B cell (primary cell): ENCODE measurements around the gene ADAP1. TPM values are rescaled to one million over a fixed set of nuclear protein-coding genes. Genes with fewer than 3 reads are reported as not detected.

Source experiments
- ATAC-seq: fragments of 200-7000 bp; cut with Tn5 transposase; one replicate; pipeline ENCODE4 v1.10.0; 2021; ENCODE audit warnings: low read depth, mild to moderate bottlenecking, moderate number of reproducible peaks, moderate library complexity
- CTCF ChIA-PET: fragments of 350-600 bp; sonication (Branson Sonifier 250); formaldehyde crosslinking; loops from one replicate; lab custom pipeline; 2021; ENCODE audit warnings: antibody characterized with exemption, inconsistent platforms; lab: Charles Lee
- POLR2A ChIA-PET: fragments of 350-600 bp; sonication (Branson Sonifier 250); formaldehyde crosslinking; loops from one replicate; lab custom pipeline; 2021; ENCODE audit warnings: antibody characterized with exemption; lab: Charles Lee
- DNase-seq: peaks from one replicate; pipeline ENCODE4 v3.0.0; 2013
- H2AFZ ChIP-seq: 2 replicates; pipeline ENCODE4 v1.6.1; 2012; ENCODE audit warnings: mild to moderate bottlenecking, low read depth, low read length; ENCODE audit not compliant: insufficient read depth, poor library complexity, severe bottlenecking
- H3K27ac ChIP-seq, 2 donors: 1 replicate in 1 of 2; 2 replicates in 1 of 2; pipeline ENCODE4 v1.5.1; 2012 to 2013; ENCODE audit warnings: low read length in 2 of 2, mild to moderate bottlenecking in 2 of 2, moderate library complexity in 1 of 2
- H3K27me3 ChIP-seq, 4 experiments: fragments of 200-600 bp in 1 of 4; sonication (generic) in 1 of 4; replicated peaks in 1 of 4; 1 replicate in 2 of 4; 2 replicates in 2 of 4; pipeline versions ENCODE4 v1.6.1 to v1.7.0; 2013 to 2016; ENCODE audit warnings: low read length in 3 of 4, mild to moderate bottlenecking in 2 of 4, mixed read lengths in 1 of 4, moderate library complexity in 1 of 4; ENCODE audit not compliant: insufficient read depth in 4 of 4, control insufficient read depth in 3 of 4; ENCODE audit errors: control extremely low read depth in 1 of 4
- H3K36me3 ChIP-seq, 2 experiments: replicated peaks in 1 of 2; 1 replicate in 1 of 2; 2 replicates in 1 of 2; pipeline versions ENCODE4 v1.6.1 to v1.7.1; 2013; ENCODE audit warnings: low read length in 1 of 2; ENCODE audit not compliant: insufficient read depth in 2 of 2, control insufficient read depth in 1 of 2; ENCODE audit errors: control extremely low read depth in 1 of 2, extremely low read depth in 1 of 2
- H3K4me1 ChIP-seq, 2 donors: fragments of 200-600 bp in 1 of 2; sonication (generic) in 1 of 2; 1 replicate in 1 of 2; 2 replicates in 1 of 2; pipeline versions ENCODE4 v1.5.1 to v1.6.1; 2013 to 2017; ENCODE audit warnings: low read length in 2 of 2; ENCODE audit not compliant: control insufficient read depth in 2 of 2, insufficient read depth in 2 of 2
- H3K4me2 ChIP-seq: replicated peaks from 2 replicates; pipeline ENCODE3; 2012; ENCODE audit warnings: mild to moderate bottlenecking, low read depth, low read length; ENCODE audit not compliant: poor library complexity, severe bottlenecking
- H3K4me3 ChIP-seq, 5 experiments: fragments of 200-600 bp in 1 of 5; sonication (generic) in 1 of 5; 1 replicate in 3 of 5; 2 replicates in 2 of 5; pipeline versions ENCODE4 v1.5.1 to v1.7.0; 2011 to 2016; ENCODE audit warnings: low read length in 4 of 5, mild to moderate bottlenecking in 4 of 5, low read depth in 2 of 5, control low read depth in 1 of 5, moderate library complexity in 1 of 5; ENCODE audit not compliant: insufficient read depth in 1 of 5; ENCODE audit errors: control extremely low read depth in 1 of 5, extremely low read depth in 1 of 5
- H3K79me2 ChIP-seq: fragments of 200-600 bp; sonication (generic); one replicate; pipeline ENCODE4 v1.6.0; 2016; ENCODE audit warnings: low read length; ENCODE audit not compliant: control insufficient read depth, insufficient read depth
- H3K9ac ChIP-seq: fragments of 200-600 bp; sonication (generic); 2 replicates; pipeline ENCODE4 v1.6.1; 2017; ENCODE audit warnings: mild to moderate bottlenecking, low read length, moderate library complexity
- H3K9me3 ChIP-seq, 3 donors: one replicate each; pipeline versions ENCODE4 v1.6.1 to v1.7.1; 2013; ENCODE audit warnings: low read length in 2 of 3; ENCODE audit not compliant: control insufficient read depth in 2 of 3, insufficient read depth in 1 of 3; ENCODE audit errors: control extremely low read depth in 1 of 3
- H4K20me1 ChIP-seq: 2 replicates; pipeline ENCODE4 v1.6.0; 2012; ENCODE audit warnings: mild to moderate bottlenecking, low read length; ENCODE audit not compliant: insufficient read depth, control insufficient read depth, poor library complexity, severe bottlenecking
- H3K27ac Mint-ChIP-seq: one replicate; pipeline ENCODE4 v1.8.0; 2021; ENCODE audit warnings: mixed read lengths
- H3K27me3 Mint-ChIP-seq: one replicate; pipeline ENCODE4 v1.8.0; 2021; ENCODE audit warnings: mixed read lengths
- H3K4me1 Mint-ChIP-seq: one replicate; pipeline ENCODE4 v1.8.0; 2021; ENCODE audit warnings: mixed read lengths
- H3K4me3 Mint-ChIP-seq: one replicate; pipeline ENCODE4 v1.8.0; 2021; ENCODE audit warnings: mixed read lengths
- H3K9me3 Mint-ChIP-seq: one replicate; pipeline ENCODE4 v1.8.0; 2022; ENCODE audit warnings: mixed read lengths; ENCODE audit not compliant: insufficient read depth
- EZH2 ChIP-seq: IDR thresholded peaks from 2 replicates; pipeline ENCODE4 v1.6.1; 2012; ENCODE audit warnings: borderline replicate concordance, low read depth, mild to moderate bottlenecking, moderate library complexity, low read length; ENCODE audit not compliant: insufficient read depth, poor library complexity, severe bottlenecking
- WGBS: methylation state at CpG from one replicate; pipeline ENCODE4 v1.1.5; 2013; ENCODE audit warnings: missing lambda C conversion rate; ENCODE audit not compliant: insufficient coverage; 5-methylcytosine and 5-hydroxymethylcytosine counted together
- intact Hi-C: fragments of 100-400 bp; cut with micrococcal nuclease; formaldehyde crosslinking; loops from one replicate; pipeline ENCODE4 v1.10.0; 2022
- polyA plus RNA-seq: library from polyadenylated mRNA; depleted of rRNA; stranded (reverse); fragments of >200 nt; gene quantifications from 2 replicates; pipeline ENCODE4 v1.2.3, GENCODE V29; 2012
- total RNA-seq, 2 donors: library from RNA; stranded (reverse); fragments of 120-200 nt in 1 of 2; gene quantifications; 1 replicate in 1 of 2; 2 replicates in 1 of 2; pipeline versions ENCODE4 v1.2.3 to v1.2.4, GENCODE V29; 2013 to 2022
- TF ChIP-seq, protein P1 (sequence below): fragments of 200-600 bp; IDR thresholded peaks from one replicate; pipeline ENCODE4 v1.8.0; 2022; ENCODE audit warnings: antibody characterized with exemption, mild to moderate bottlenecking

ADAP1 gene
- total and polyA plus RNA-seq, 2 donors (not counting 1 experiment from before 2014, with no cell fraction given): 10.8 to 12.9 TPM

DNA sequence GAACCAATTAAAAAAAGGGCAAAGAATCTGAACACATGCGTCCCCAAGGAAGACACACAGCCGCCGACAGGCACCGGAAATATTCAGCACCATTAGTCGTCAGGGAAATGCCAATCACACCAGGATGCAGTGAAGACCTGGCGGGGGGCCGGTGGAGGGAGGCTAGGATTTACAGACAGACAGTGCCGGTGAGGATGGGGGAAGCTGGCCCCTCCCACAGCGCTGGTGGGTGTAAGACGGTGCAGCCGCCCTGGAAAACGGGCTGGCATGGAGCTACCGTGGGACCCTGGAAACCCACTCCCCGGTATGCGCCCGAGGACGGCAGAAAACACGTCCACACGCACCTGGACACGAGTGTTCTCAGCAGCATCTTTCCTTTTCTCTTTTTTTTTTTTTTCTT is 4.8 kb upstream of the ADAP1 start:
- Histone ChIP-seq H3K9ac (no peak overlapping the region), H4K20me1 (peaks cover 21% of the 10 kb centered on the region), H2AFZ (no peak overlapping the region), H3K36me3 (no peaks in the 10 kb centered on the region), H3K4me2 (no peak overlapping the region), H3K27me3 (peaks cover 0 to 30% (median 2%) of the 10 kb centered on the region in 4 experiments), H3K79me2 (no peaks in the 10 kb centered on the region), H3K9me3 (peaks cover 0 to 20% (median 0%) of the 10 kb centered on the region in 3 donors), H3K27ac (no peak overlapping the region), H3K4me3 (no peak overlapping the region), H3K4me1 (peaks cover 15 to 34% of the 10 kb centered on the region in 2 donors)
- ChIA-PET POLR2A (no interaction called here), CTCF (no interaction called here)
- H3K4me1 Mint-ChIP-seq: peaks cover 16% of the 10 kb centered on the region
- H3K9me3 Mint-ChIP-seq: no peaks in the 10 kb centered on the region
- H3K27ac Mint-ChIP-seq: no peak overlapping the region
- ATAC-seq: no peak
- no peak for TF ChIP-seq EZH2
- TF ChIP-seq, protein P1, sequence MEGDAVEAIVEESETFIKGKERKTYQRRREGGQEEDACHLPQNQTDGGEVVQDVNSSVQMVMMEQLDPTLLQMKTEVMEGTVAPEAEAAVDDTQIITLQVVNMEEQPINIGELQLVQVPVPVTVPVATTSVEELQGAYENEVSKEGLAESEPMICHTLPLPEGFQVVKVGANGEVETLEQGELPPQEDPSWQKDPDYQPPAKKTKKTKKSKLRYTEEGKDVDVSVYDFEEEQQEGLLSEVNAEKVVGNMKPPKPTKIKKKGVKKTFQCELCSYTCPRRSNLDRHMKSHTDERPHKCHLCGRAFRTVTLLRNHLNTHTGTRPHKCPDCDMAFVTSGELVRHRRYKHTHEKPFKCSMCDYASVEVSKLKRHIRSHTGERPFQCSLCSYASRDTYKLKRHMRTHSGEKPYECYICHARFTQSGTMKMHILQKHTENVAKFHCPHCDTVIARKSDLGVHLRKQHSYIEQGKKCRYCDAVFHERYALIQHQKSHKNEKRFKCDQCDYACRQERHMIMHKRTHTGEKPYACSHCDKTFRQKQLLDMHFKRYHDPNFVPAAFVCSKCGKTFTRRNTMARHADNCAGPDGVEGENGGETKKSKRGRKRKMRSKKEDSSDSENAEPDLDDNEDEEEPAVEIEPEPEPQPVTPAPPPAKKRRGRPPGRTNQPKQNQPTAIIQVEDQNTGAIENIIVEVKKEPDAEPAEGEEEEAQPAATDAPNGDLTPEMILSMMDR: no peak
- H3K4me3 Mint-ChIP-seq: no peak overlapping the region
- 87% methylated on average over 19 of the region's 20 CpGs for WGBS
- intact Hi-C loops: no loop called here
- H3K27me3 Mint-ChIP-seq: peaks cover 19% of the 10 kb centered on the region
- DNase-seq: no peak

DNA sequence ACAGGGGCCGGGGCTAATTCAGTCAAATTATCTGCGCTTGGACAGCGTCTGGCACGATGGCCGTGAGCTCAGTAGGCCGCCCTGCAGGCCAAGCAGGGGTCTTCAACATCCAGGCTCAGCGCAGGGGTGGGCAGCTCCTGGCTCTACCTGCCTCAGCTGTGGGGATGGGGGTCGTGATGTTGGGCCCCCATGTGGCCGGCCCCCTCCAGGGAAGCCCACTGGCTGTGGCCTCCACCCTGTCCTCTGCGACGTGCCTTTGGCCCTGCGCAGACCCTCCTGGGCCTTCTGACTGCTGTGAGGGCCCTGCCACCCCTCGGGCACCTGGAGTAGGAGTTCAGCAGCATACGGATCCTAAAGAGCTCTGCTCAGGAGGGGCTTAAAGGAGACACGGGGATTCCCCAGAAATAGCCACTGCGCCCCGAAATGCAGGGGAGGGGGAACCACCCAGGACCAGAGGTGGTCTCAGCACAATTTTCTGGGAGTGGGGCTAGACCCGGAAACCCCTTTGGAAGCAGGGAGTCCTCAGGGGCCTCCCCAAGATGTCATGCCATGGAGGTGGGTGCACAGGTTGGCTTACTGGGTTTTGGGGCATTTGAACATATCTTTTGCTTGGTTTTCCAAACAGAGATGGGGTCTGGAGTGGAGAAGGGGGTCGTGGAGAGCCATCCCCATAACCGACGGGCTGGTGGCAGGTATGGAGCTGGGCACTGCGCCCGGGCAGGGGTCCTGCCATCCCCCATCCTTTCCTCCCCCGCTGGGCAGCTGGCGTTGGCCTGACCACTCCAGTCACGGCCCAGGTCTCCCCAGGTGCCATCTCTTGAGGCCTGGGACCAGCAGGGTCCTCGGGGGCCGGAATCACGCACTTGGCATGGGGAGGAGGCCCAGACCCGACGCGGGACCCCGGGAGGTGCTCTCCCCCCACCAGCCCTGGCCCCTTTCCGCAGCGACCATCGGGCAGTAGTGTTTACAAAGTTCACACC is 4.0 kb upstream of the ADAP1 start:
- Mint-ChIP-seq H3K9me3 (no peaks in the 10 kb centered on the region), H3K27ac (no peak overlapping the region), H3K27me3 (peaks cover 19% of the 10 kb centered on the region), H3K4me1 (peaks cover 14% of the 10 kb centered on the region), H3K4me3 (no peak overlapping the region)
- Histone ChIP-seq H3K36me3 (no peaks in the 10 kb centered on the region), H4K20me1 (peaks cover 13% of the 10 kb centered on the region), H3K9me3 (peaks cover 0 to 13% (median 0%) of the 10 kb centered on the region in 3 donors), H3K27me3 (peaks cover 0 to 24% (median 2%) of the 10 kb centered on the region in 4 experiments), H2AFZ (no peak overlapping the region), H3K79me2 (no peaks in the 10 kb centered on the region), H3K4me1 (peaks cover 10 to 30% of the 10 kb centered on the region in 2 donors), H3K4me2 (no peak overlapping the region), H3K9ac (no peak overlapping the region), H3K4me3 (no peak overlapping the region), H3K27ac (no peak overlapping the region)
- TF ChIP-seq, protein P1: no peak
- TF ChIP-seq EZH2: no peak
- POLR2A ChIA-PET: no interaction called here
- intact Hi-C loops: no loop called here
- DNase-seq (no peak), ATAC-seq (no peak)
- CTCF ChIA-PET: interaction anchor here (2.8 kb wide), 1 partner anchor 50 kb away, joined by 11 read pairs; no protein-coding TSS in a partner anchor
- 88% methylated on average over 35 of the region's 36 CpGs for WGBS
